ENCODE measurements around the gene TRPC5OS. TPM values are rescaled to one million over a fixed set of nuclear protein-coding genes. Genes with fewer than 3 reads are reported as not detected.

Gene TRPC5OS
- total and polyA plus RNA-seq, 2 of the 13 experiments (the other 11 are each of a cell fraction or from before 2014, with no cell fraction given): not detected

DNA sequence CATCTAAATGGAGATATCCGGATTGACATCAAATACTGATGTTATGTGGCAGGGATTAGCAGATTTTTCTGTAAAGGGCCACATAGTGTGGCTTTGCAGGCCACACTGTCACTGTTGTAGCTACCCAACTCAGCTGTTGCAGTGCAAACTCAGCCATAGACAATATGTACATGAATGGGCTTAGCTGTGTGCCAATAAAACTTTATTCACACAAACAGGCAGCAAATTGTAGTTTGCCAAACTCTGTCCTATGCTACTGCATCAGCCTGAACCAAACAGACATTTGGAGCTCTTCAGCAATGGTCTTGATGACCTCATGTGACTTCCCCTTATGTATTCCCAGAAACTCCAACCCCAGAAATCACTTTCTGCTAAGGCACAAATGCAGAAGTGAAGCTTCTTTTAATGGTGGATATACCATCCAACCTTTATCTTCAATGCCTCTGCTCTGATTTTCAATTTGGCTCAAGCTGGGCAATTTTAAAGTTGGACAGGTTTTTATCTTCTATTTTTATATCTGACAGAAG lies 18.4 kb upstream of the TRPC5OS start:
- no TSS peak for BruUV-seq (replicated peaks)
- Histone ChIP-seq H3K36me3 (replicated peaks in 1 of 2; ENCODE audit: control insufficient read depth in 1 of 2, insufficient read depth in 2 of 2, low read length in 2 of 2) (no peaks in the 10 kb centered on the region), H2AFZ (ENCODE audit: low read length) (no peak overlapping the region), H3K27me3 (ENCODE audit: control insufficient read depth in 1 of 2, insufficient read depth in 2 of 2, low read length in 2 of 2) (no peaks in the 10 kb centered on the region), H3K27ac (ENCODE audit: extremely low read length, insufficient read depth, low read length) (no peak overlapping the region), H3K79me2 (ENCODE audit: insufficient read depth, low read length) (no peaks in the 10 kb centered on the region), H4K20me1 (ENCODE audit: insufficient read depth, low read length) (no peaks in the 10 kb centered on the region), H3K9ac (ENCODE audit: insufficient read depth, low read depth, low read length) (no peak overlapping the region), H3K9me3 (ENCODE audit: low read length) (no peaks in the 10 kb centered on the region), H3K4me3 (replicated peaks in 1 of 3; ENCODE audit: insufficient read depth in 1 of 3, low read depth in 2 of 3, low read length in 3 of 3) (no peak overlapping the region), H3K4me1 (ENCODE audit: insufficient read depth, low read length) (no peaks in the 10 kb centered on the region), H3K4me2 (ENCODE audit: low read depth, low read length) (no peak overlapping the region)
- DNase-seq (ENCODE audit: low spot score) (no peak), FAIRE-seq (no peak), ATAC-seq (no peak)
- POLR2A ChIA-PET: no interaction called here
- intact Hi-C loops (cut with micrococcal nuclease; ENCODE audit: unreplicated experiment): no loop called here
- CTCF ChIA-PET (ENCODE audit: low intra/inter-chr PET ratio, low total read pairs): no interaction called here
- no CpG with 5 or more reads among the region's 1 CpG for WGBS (ENCODE audit: low lambda C conversion rate)
- in situ Hi-C loops (cut with HindIII; ENCODE audit: extremely low pct_ligation_motif_present, low pct_unique_long_range_greater_than_20kb): no loop called here
- TF ChIP-seq SMARCC2 (IDR thresholded peaks at IDR 0.05) (no peak), ATM (IDR thresholded peaks at IDR 0.05; ENCODE audit: borderline replicate concordance) (no peak), PPARG (CRISPR knock-in tag; conservative IDR thresholded peaks at IDR 0.05) (no peak), NFRKB (IDR thresholded peaks at IDR 0.05) (no peak), RFX1 (IDR thresholded peaks at IDR 0.05) (no peak), FOXA1 (IDR thresholded peaks at IDR 0.05) (no peak), FOXA1 (CRISPR knock-in tag; IDR thresholded peaks at IDR 0.05) (no peak), ZNF136 (CRISPR knock-in tag; IDR thresholded peaks at IDR 0.05; ENCODE audit: low read depth) (no peak), ZSCAN29 (CRISPR knock-in tag; conservative IDR thresholded peaks at IDR 0.05) (no peak), TP53 (CRISPR knock-in tag; conservative IDR thresholded peaks at IDR 0.05) (no peak), PRPF4 (IDR thresholded peaks at IDR 0.05; ENCODE audit: low read depth, low read length, poor library complexity, severe bottlenecking) (no peak), ZNF207 (IDR thresholded peaks at IDR 0.05; ENCODE audit: borderline replicate concordance) (no peak), AKAP8 (CRISPR knock-in tag; IDR thresholded peaks at IDR 0.05) (no peak), CBX2 (IDR thresholded peaks at IDR 0.05; ENCODE audit: low read depth, low read length) (no peak), CBX2 (CRISPR knock-in tag; IDR thresholded peaks at IDR 0.05; ENCODE audit: low read depth) (no peak), ZNF773 (CRISPR knock-in tag; IDR thresholded peaks at IDR 0.05; ENCODE audit: borderline replicate concordance) (no peak), MATR3 (CRISPR knock-in tag; IDR thresholded peaks at IDR 0.05) (no peak), MAFK (conservative IDR thresholded peaks at IDR 0.05 in 1 of 2, IDR thresholded peaks at IDR 0.05 in 1 of 2; ENCODE audit: low read length in 2 of 2) (no peak)
- TF ChIP-seq, protein P1, sequence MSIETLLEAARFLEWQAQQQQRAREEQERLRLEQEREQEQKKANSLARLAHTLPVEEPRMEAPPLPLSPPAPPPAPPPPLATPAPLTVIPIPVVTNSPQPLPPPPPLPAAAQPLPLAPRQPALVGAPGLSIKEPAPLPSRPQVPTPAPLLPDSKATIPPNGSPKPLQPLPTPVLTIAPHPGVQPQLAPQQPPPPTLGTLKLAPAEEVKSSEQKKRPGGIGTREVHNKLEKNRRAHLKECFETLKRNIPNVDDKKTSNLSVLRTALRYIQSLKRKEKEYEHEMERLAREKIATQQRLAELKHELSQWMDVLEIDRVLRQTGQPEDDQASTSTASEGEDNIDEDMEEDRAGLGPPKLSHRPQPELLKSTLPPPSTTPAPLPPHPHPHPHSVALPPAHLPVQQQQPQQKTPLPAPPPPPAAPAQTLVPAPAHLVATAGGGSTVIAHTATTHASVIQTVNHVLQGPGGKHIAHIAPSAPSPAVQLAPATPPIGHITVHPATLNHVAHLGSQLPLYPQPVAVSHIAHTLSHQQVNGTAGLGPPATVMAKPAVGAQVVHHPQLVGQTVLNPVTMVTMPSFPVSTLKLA (IDR thresholded peaks at IDR 0.05): no peak
- TF ChIP-seq, protein P2, sequence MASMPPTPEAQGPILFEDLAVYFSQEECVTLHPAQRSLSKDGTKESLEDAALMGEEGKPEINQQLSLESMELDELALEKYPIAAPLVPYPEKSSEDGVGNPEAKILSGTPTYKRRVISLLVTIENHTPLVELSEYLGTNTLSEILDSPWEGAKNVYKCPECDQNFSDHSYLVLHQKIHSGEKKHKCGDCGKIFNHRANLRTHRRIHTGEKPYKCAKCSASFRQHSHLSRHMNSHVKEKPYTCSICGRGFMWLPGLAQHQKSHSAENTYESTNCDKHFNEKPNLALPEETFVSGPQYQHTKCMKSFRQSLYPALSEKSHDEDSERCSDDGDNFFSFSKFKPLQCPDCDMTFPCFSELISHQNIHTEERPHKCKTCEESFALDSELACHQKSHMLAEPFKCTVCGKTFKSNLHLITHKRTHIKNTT (CRISPR knock-in tag; IDR thresholded peaks at IDR 0.05): no peak
- TF ChIP-seq, protein P3, sequence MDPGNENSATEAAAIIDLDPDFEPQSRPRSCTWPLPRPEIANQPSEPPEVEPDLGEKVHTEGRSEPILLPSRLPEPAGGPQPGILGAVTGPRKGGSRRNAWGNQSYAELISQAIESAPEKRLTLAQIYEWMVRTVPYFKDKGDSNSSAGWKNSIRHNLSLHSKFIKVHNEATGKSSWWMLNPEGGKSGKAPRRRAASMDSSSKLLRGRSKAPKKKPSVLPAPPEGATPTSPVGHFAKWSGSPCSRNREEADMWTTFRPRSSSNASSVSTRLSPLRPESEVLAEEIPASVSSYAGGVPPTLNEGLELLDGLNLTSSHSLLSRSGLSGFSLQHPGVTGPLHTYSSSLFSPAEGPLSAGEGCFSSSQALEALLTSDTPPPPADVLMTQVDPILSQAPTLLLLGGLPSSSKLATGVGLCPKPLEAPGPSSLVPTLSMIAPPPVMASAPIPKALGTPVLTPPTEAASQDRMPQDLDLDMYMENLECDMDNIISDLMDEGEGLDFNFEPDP (CRISPR knock-in tag; conservative IDR thresholded peaks at IDR 0.05): no peak
- TF ChIP-seq, protein P4, sequence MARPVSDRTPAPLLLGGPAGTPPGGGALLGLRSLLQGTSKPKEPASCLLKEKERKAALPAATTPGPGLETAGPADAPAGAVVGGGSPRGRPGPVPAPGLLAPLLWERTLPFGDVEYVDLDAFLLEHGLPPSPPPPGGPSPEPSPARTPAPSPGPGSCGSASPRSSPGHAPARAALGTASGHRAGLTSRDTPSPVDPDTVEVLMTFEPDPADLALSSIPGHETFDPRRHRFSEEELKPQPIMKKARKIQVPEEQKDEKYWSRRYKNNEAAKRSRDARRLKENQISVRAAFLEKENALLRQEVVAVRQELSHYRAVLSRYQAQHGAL (CRISPR knock-in tag; IDR thresholded peaks at IDR 0.05; ENCODE audit: not compliant biosample characterization): no peak
